ENCODE data around the gene ZCCHC24.

Gene ZCCHC24

DNA sequence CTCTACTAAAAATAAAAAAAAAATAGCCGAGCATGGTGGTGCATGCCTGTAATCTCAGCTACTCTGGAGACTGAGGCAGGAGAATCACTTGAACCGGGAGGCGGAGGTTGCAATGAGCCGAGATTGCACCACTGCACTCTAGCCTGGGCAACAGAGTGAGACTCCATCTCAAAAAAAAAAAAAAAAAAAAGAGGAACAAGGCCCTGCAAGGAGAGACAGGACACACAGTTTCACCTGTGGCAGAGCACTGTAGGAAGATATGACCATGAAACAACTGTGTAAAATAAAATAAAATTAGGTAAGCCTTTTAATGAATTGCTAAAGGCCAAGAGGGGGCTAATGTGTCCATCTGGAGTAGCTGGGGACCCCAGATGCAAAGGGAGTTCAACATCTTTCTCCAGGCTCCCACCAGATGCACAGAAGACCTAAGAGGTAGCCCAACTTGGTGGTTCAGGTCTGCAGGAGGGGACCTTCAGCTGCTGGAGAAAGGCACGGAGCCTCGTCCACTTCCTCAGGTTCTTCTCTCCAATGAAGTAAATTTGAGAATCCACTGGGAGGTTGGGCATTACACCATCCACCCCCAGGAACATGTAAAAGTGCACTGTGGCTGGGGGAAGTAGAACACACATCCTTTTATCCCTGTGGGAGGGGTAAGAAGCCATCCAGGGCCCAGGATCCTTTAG is 85.5 kb downstream of the ZCCHC24 start:
- DNase-seq (ENCODE audit: low read depth) = no peak

DNA sequence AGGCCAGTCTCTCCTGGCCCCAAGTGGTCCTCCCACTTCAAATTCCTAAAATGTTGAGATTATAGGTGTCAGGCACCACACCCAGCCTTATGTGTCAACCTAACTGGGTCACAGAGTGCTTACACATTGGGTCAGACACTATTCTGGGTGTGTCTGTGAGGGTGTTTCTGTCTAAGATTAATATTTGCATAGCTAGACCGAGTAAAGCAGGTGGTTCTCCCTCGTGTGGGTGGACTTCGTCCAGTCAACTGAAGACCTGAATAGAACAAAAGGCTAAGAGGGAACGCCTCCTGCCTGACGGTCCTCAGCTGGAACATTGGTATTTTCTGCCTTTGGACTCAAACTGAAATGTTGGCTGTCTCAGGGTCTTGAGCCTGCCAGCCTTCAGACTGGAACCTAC is 86.6 kb downstream of the ZCCHC24 start:
- no peak for DNase-seq (ENCODE audit: low read depth)

GRCh38 chr10:79357180-79357579 is 88.2 kb downstream of the ZCCHC24 start:
- no peak for DNase-seq (ENCODE audit: low read depth)

GRCh38 chr10:79356104-79356503 is 89.3 kb downstream of the ZCCHC24 start:
- no peak for DNase-seq (ENCODE audit: low read depth)

DNA sequence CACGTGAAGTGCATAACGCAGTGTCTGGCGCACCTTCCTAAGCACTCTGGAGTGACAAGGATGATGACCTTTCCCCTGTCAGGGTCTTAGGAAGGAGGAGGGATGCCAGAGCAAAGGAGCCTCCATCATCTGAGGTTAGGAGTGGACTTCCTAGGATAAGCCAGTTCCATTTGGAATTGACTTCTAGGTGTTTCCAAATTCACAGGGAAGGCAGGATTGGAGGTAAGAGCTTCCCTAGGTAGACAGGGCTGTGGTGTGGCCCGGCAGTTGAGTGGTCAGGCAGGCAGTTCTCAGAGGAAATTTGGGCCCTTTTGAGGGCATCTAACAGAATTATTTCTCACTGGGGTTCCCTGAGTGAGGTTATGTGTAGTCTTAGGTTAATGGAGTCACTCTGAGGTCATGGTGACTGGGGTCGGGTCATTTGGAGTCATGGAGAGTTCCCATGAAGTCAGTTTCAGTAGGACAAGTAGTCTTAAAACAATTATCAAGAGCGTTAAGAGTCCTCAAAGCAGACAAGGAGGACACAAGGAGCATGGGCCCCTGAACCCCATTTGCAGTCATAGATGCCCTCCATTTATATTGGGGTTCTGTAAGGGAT is 89.9 kb downstream of the ZCCHC24 start:
- DNase-seq (ENCODE audit: low read depth) = no peak

- DNase-seq (ENCODE audit: low read depth) = no peak
Observed at GRCh38 chr10:79354615-79355014, 90.8 kb downstream of the ZCCHC24 start.

- no peak for DNase-seq (ENCODE audit: low read depth)
Observed at GRCh38 chr10:79354141-79354540, 91.3 kb downstream of the ZCCHC24 start.

DNA sequence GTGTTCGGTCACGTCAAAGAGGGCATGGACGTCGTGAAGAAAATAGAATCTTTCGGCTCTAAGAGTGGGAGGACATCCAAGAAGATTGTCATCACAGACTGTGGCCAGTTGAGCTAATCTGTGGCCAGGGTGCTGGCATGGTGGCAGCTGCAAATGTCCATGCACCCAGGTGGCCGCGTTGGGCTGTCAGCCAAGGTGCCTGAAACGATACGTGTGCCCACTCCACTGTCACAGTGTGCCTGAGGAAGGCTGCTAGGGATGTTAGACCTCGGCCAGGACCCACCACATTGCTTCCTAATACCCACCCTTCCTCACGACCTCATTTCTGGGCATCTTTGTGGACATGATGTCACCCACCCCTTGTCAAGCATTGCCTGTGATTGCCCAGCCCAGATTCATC is 91.7 kb downstream of the ZCCHC24 start:
- DNase-seq (ENCODE audit: low read depth) = no peak

- no peak for DNase-seq (ENCODE audit: low read depth)
Observed at GRCh38 chr10:79353000-79353406, 92.4 kb downstream of the ZCCHC24 start.

DNA sequence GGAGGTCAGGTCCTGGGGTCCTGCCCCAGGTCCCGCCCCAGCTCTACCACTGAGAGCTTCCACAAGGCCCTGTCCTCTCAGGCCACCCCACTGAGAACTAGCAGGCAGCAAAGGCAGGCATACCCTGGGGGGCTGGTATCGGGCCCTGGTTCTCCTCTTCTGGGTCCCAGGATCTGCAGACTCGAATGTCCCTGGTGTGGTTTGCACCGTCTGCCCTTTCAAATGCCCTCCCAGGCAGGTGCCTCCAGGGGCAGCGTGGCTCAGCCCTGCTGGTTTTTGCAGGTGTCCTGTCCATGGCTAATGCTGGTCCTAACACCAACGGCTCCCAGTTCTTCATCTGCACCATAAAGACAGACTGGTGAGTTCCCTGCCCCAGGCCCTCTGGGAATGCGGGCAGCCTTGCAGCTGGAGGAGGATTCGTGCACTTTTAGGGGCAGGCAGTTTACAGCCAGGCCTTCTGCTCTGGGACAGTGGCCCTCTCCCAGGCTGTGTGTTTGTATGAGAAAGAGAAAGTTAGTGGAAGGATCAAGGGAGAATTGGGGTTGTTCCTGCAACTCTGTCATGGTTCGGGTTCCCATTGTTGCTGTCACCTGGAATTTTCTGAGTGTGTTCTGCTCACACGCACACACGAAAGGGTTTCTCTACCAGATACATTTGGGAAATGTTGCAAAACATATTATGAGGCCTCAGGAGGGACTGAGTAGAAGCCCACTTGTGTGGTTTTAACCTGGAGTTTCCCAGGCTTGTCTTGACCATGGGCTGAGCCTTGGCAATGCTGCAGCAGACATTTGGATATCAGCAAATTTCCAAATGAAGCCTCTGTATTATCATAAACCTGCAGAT is 93.2 kb downstream of the ZCCHC24 start:
- no peak for DNase-seq (ENCODE audit: low read depth)

- no peak for DNase-seq (ENCODE audit: low read depth)
Observed at GRCh38 chr10:79351332-79351731, 94.1 kb downstream of the ZCCHC24 start.

DNA sequence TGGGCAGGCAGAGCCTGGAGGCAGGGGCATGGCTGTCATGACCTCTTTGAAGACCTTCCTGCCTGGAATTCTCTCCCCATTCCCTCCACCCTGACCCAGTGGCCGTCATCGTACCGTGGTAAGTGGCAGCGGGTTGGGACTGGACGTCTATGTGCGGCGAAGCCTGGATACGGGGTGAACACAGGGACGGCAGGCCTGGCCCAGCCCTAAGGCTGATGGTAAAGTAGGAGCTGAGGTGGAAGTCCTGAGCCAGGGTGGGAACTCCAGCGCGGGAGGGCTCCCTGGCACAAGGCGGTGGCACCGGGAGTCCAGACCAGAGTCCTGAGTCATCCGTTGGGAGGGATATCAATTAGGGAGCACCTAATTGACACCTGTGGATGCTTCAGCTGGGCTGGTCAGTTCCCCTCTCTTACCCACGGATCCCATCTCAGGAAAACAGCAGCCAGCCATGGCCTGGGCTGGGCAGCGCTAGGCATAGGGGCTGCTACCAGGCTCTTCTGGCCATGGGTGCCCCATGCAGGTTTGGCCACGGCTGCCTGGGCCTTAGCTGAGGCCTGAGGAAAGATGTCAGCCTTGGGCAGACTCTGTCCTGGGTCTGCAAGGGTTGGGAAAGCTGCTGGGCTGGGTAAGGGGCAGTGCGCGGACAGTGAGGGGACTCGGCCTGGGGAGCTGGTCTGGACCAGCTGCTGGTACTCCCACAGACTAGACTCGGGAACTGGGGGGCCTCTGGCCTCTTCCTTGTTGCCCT is 94.8 kb downstream of the ZCCHC24 start:
- no peak for DNase-seq (ENCODE audit: low read depth)

DNA sequence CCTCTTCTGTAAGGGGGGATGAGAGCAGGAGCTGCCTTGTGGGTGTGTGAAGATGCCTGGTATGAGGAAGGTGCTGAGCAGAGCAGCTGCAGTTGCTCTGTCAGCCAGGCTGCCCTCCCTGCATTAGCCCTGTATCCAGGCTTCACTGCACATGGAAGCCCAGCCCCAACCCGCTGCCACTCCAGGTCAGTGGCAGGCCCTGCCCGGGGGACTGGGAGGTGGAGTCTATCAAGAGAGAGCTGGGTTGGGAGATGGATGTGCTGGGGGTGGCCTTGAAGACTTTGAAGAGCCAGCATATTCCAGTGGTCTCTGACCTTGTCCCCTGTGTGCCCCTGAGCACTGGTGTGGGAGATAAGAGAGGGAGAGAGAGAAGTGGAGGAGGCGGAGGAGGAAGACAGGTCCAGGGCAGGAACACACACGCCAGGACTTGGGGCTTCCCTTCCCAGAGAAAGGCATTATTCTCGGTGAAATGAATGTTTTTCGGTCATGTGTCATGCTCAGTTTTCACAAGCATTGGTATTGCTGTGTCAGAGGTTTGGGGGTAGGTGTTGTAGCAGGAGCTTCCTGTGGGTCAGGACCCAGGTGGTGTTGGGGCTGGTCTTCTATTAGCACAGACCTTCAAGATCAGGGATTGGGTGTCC is 95.5 kb downstream of the ZCCHC24 start:
- DNase-seq (ENCODE audit: low read depth) = no peak

GRCh38 chr10:79349072-79349491 is 96.3 kb downstream of the ZCCHC24 start:
- no peak for DNase-seq (ENCODE audit: low read depth)

DNA sequence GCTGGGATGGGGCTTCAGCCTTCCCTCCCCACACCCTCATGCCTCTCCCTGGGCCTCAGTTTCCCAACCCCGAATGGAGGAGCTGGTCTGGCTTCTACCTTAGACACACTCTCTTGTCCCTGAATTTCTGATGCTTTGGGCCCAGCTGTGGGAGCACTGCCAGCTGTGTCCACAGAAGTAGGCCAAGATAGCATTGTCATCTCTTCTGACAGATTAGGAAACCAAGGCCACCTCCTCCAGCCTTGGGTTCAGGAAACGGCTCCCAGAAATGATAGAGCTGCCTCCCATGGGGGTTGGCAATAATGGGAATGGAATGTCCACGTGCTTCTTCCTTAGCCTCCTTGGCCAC is 96.8 kb downstream of the ZCCHC24 start:
- DNase-seq (ENCODE audit: low read depth) = no peak

GRCh38 chr10:79347894-79348639 is 97.4 kb downstream of the ZCCHC24 start:
- DNase-seq (ENCODE audit: low read depth) = peak; percentile 62

- peak; percentile 84 for DNase-seq (ENCODE audit: low read depth)
Observed at GRCh38 chr10:79347226-79347893, 98.1 kb downstream of the ZCCHC24 start, which contains the start of gene PPIF. TSS of gene PPIF (plus strand) at chr10:79347469. CDS start at chr10:79347549, 80 bp downstream.

DNA sequence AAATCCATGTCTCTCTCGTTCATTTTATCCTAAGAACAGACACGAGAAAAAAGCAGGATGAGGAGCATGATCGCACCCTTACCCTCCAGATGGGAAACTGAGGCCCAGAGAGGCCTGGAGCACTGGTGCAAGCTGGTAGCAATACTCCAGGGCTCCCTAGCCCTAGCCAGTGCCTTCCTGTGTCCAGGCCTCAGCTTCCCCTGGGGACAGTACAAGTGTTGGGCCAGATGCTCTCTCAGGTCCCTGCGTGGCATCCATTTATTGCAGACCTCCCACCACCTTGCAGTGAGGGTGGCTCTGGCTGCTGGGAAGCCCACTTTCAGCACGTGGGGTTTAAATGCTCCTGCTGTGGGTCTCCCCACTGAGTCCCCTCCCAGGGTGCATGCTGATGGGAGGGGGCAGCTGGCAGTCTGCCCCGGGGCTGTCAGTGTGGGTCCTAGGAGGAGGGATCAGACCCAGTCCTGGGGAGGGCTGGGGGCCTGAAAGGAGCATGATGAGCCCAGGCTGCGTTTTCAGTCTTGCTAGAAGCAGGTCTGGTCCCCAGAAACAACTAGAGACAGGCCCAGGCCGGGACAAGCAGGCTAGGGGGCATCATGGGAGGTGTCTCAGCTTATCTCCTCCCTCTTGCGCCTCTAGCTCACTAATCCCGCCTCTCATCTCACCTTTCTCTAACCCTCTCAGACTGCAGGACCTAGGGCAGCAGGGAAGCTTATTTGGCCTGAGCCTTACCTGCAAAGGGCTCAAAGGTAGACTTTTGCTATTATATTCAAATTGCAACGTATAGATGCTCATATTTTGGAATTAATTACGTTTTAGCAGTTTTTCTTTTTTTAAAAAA is 98.8 kb downstream of the ZCCHC24 start:
- no peak for DNase-seq (ENCODE audit: low read depth)

GRCh38 chr10:79346012-79346340 is 99.4 kb downstream of the ZCCHC24 start:
- no peak for DNase-seq (ENCODE audit: low read depth)

Data from CMK (cell line).